22Rv1 (cell line): ENCODE measurements around the gene SLPI.

Source experiments
- CTCF ChIP-seq: fragments of 450-650 bp; IDR thresholded peaks from 2 replicates; pipeline ENCODE4 v1.5.1; 2017; ENCODE audit warnings: mild to moderate bottlenecking
- ZFX ChIP-seq: fragments of 450-650 bp; IDR thresholded peaks from 2 replicates; pipeline ENCODE4 v1.6.1; 2017; ENCODE audit warnings: antibody characterized with exemption, borderline replicate concordance

- TF ChIP-seq CTCF, result no peak
- no peak for TF ChIP-seq ZFX
These were observed 21.0 kb upstream of the SLPI start for GRCh38 chr20:45275338-45275737.
